Measurements from ENCODE around the gene RBBP7. TPM values are rescaled to one million over a fixed set of nuclear protein-coding genes. Genes with fewer than 3 reads are reported as not detected.

RBBP7 gene
- total and polyA plus RNA-seq, 2 of the 8 experiments (the other 6 are each of a cell fraction or from before 2014, with no cell fraction given): 107 to 138 TPM

DNA sequence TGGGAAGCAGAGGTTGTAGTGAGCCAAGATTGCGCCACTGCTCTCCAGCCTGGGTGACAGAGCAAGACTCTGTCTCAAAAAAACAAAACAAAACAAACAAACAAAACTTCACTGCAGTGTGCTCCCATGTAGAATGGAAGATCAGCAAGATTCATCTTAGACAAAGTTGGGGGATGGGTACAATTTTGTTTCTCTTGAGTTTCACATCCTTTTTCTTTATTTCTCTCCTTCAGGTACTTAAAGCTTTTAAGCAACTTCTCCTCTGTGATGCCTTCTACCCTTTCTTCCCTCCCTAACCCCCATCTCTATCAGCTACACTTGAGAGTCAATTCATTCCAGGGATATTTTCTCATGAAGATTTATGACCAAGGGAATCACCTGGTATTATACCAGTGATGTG is 15.5 kb upstream of the RBBP7 start:
- Histone ChIP-seq H2AFZ (ENCODE audit: low read length) (no peak overlapping the region), H3K14ac (ENCODE audit: insufficient read length) (no peak overlapping the region), H2BK20ac (ENCODE audit: low read length) (no peak overlapping the region), H4K8ac (ENCODE audit: extremely low read depth, insufficient read depth, low read length) (no peak overlapping the region), H3K27me3 (replicated peaks in 1 of 4; ENCODE audit: control insufficient read depth in 3 of 4, extremely low read depth in 1 of 4, insufficient read depth in 3 of 4, low read length in 3 of 4) (no peaks in the 10 kb centered on the region), H2BK120ac (replicated peaks; ENCODE audit: low read depth, low read length) (no peak overlapping the region), H2AK5ac (ENCODE audit: low read depth, low read length) (no peak overlapping the region), H3K4me3 (ENCODE audit: extremely low read depth in 1 of 4, insufficient read depth in 2 of 4, low read depth in 3 of 4, low read length in 4 of 4) (no peak overlapping the region), H4K5ac (ENCODE audit: insufficient read length, low read depth, low read length) (no peak overlapping the region), H4K91ac (replicated peaks; ENCODE audit: insufficient read length, low read length) (no peak overlapping the region), H3K18ac (ENCODE audit: extremely low read depth, low read length) (no peak overlapping the region), H4K20me1 (replicated peaks in 1 of 2; ENCODE audit: control insufficient read depth in 1 of 2, insufficient read depth in 2 of 2, low read length in 2 of 2) (no peaks in the 10 kb centered on the region), H2BK15ac (ENCODE audit: low read length) (no peak overlapping the region), H3K4me1 (replicated peaks in 1 of 4; ENCODE audit: control insufficient read depth in 3 of 4, insufficient read depth in 4 of 4, low read length in 3 of 4) (no peaks in the 10 kb centered on the region), H3K23ac (ENCODE audit: insufficient read length) (no peak overlapping the region), H2BK12ac (ENCODE audit: low read depth, low read length) (no peak overlapping the region), H3K9me3 (ENCODE audit: insufficient read depth in 2 of 2, low read depth in 1 of 2, low read length in 1 of 2) (no peaks in the 10 kb centered on the region), H3K4me2 (ENCODE audit: insufficient read depth in 1 of 2, low read depth in 2 of 2, low read length in 2 of 2) (no peak overlapping the region), H3K36me3 (ENCODE audit: control insufficient read depth in 2 of 4, insufficient read depth in 4 of 4, low read length in 3 of 4) (no peaks in the 10 kb centered on the region), H3K9ac (replicated peaks in 1 of 4; ENCODE audit: extremely low read depth in 1 of 4, low read depth in 3 of 4, low read length in 3 of 4) (no peak overlapping the region), H3K23me2 (ENCODE audit: low read depth, low read length) (no peaks in the 10 kb centered on the region), H3K79me1 (ENCODE audit: low read depth, low read length) (no peaks in the 10 kb centered on the region), H3K4ac (replicated peaks; ENCODE audit: insufficient read length, low read depth, low read length) (no peak overlapping the region), H3K79me2 (ENCODE audit: control insufficient read depth in 1 of 2, insufficient read depth in 2 of 2, low read length in 2 of 2) (no peaks in the 10 kb centered on the region), H2BK5ac (ENCODE audit: low read depth, low read length) (no peak overlapping the region), H3K27ac (ENCODE audit: low read depth, low read length) (no peak overlapping the region), H3K56ac (replicated peaks; ENCODE audit: insufficient read length, low read depth, low read length) (no peak overlapping the region)
- ChIA-PET CTCF (ENCODE audit: partially characterized antibody) (interaction anchor here (1.1 to 8.1 kb wide), 4 partner anchors 11 to 161 kb away, joined by 4 to 78 read pairs (median 6); no protein-coding TSS in a partner anchor), POLR2A (ENCODE audit: partially characterized antibody) (interaction anchor here (2.3 kb wide), 1 partner anchor 15 kb away, joined by 6 read pairs; the partner anchor contains the start of gene RBBP7)
- DNase-seq (ENCODE audit: low read depth in 1 of 2, low spot score in 2 of 2) (no peak), FAIRE-seq (no peak)
- 100% methylated on average over 1 of the region's 1 CpG; no CpG with 5 or more reads in 1 of the 2 experiments for WGBS, 2 experiments (ENCODE audit: extremely low coverage in 1 of 2, insufficient coverage in 1 of 2, insufficient read length in 1 of 2, insufficient replicate concordance in 2 of 2, low coverage in 1 of 2, low lambda C conversion rate in 2 of 2, missing lambda C conversion rate in 1 of 2)
- TF ChIP-seq BACH1 (IDR thresholded peaks at IDR 0.05; ENCODE audit: low read length) (no peak), ZNF274 (IDR thresholded peaks at IDR 0.05; ENCODE audit: borderline replicate concordance, extremely low read depth, low read length) (no peak), SIN3A (conservative IDR thresholded peaks at IDR 0.05 in 1 of 2, IDR thresholded peaks at IDR 0.05 in 1 of 2; ENCODE audit: low read depth in 1 of 2, low read length in 2 of 2) (no peak)

All from H1 (cell line).